HUDEP-2 (cell line): ENCODE results near the gene KCNMA1.

Source experiments
- DNase-seq, 76 experiments: peaks; one replicate each; lab custom pipeline; 2025; ENCODE audit not compliant: unreplicated experiment in 76 of 76; lab: John Stamatoyannopoulos, UW

KCNMA1 gene

DNA sequence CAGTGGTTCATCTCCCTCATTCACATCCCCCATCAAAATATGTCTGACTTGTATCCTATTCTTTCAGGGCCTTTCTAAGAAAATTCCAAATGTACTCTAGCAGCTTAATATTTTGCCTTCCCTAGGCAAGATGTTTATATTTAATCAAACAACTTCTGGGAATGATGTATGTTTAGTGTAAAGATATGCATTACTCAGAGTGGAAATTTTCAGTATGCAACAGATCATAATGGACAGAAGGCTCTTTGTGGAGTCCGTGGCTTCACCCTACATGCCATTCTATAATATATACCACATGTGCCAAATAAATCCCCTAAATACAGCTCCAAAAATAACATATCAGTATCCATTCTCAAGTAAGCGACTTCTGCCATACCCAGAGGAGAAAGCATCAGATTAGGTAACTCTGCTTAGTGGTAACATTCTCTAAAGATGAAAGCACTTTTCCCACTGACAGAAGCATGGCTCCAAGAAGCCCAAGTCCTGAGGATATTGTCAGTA, 316.6 kb downstream of the KCNMA1 start:
- DNase-seq, result no peak

- no peak for DNase-seq
Measured at GRCh38 chr10:77319557-77319956, 318.1 kb downstream of the KCNMA1 start.

DNA sequence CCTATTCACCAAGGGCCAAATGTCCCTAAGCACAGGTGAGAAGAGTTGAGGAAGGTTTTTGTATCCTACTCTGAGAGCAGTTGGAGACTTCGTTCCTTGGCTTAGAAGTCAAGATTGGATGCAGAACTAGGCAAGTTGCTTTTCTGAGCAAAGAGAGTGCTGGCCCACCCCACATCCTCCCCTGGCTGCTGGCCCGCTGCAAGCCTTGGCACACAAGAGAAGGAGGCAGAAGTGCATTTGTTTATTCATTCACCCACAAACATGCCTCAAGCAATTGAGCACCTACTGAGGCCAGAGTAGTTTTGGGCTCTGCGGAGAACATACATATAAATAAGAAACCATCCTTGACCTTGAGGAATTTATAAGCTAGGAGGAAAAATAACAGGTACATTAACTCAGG, 318.9 kb downstream of the KCNMA1 start:
- DNase-seq, result no peak

- no peak for DNase-seq
Measured at GRCh38 chr10:77317221-77317620, 320.4 kb downstream of the KCNMA1 start.

DNA sequence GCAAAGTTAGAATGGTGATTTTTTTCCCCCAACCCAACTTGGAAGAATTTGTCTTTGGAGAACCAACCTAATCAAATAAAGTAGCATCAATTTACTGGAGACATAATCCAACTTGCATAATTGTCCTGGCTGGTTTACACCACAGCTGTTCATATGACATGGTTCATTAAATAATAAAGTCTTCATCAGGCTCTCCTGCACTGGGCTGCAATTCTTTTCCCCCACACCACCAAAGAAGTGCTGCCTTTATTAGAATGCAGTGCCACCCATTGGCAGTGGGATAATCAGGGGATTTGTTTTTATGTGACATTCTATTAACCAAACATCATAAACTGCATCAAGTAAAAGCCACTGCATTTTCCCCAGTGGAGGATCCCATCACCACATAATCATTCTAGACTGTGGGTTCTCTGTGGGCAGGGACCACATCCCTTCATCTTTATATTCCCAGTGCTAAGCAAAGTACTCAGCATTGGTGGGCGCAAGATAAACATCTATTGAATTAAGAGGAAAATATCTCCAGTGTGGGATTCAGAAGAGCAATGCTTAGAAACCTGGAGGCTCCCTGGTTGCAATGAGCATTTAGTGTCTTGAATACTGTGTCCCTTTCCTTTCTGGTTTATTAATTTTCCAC, 322.0 kb downstream of the KCNMA1 start:
- DNase-seq, result no peak

GRCh38 chr10:77313066-77313750, 324.4 kb downstream of the KCNMA1 start:
- no peak for DNase-seq

DNA sequence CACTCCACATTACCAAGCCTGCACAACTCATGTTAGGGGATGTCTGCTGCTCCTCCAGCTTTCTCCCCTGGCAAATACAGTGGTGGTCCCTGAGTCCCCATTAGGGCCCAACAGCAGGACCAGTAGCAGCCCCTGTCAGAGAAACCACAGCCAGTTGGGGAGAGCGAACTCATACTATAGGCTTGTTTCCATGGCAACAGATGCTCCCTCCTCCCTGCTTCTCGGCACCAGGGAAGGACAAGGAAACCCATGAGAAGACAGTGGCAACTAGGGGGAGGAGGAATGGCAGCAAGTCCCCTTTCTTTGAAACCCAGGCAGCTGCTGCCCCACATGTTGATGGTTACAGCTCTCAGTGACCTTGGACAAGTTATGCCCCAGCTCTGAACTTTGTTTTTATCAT, 326.4 kb downstream of the KCNMA1 start:
- no peak for DNase-seq

DNA sequence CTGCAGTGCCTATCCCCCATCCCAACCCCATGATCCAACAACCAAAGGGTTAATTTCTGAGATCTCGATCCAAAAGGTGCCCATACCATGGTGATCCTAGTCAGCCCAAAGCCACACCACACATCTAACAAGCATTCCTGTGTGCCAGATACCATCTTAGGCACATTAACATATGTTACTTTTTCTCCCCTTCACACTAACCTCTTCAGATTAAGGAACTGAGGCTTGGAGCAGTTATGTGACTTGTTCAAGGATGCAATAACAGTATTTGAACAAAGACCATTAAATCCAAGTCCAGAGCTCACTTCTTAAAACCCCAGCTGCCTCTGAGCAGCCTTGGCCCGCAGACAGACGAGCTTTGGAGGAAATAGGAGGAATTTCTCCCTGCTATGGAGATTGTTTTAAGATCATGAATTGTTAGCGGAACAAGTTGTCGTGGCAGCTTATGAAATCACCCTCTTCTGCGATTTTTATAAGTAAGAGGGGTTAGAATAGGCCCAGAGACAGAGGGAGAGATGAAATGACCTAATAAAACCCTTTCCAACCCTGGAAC, 327.2 kb downstream of the KCNMA1 start:
- DNase-seq, result no peak

GRCh38 chr10:77309509-77309908, 328.1 kb downstream of the KCNMA1 start:
- no peak for DNase-seq

DNA sequence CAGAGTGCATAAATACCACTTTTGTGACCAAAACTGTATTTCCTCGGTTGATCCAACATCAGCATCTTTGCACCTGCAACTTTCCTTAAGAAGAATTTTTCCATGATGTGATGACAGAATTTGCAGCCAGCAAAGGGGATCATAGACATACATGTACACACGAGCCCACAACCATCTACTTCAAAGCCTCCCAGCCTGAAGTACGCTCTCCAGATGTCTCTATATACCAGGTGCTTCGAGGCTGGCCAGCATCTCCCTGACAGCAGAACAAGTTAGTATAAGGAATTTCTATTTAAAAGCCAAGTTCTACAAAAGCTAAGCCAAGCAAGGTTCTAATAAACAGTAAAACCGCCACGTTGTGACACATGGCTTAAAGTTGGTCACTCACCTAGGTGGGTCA, 328.5 kb downstream of the KCNMA1 start:
- no peak for DNase-seq

GRCh38 chr10:77308084-77308732, 329.4 kb downstream of the KCNMA1 start:
- no peak for DNase-seq

DNA sequence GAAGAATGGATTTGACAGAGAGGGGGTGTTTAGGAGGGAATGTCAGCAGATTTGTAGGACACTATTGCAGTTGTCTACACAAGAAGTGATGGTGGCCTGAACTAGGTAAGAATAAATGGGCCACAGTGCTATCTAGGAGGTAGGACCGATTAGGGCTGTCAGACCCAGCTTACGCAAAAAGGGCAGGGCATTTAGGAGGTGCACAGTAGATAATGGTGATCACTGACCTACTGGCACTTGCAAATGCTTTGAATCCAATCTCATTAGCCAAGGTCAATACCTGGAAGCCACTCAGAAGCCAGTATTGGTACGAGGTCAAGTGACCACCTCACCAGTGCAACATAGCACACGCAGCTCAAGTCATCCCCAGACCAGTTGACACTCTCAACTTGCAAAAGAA, 330.9 kb downstream of the KCNMA1 start:
- no peak for DNase-seq

DNA sequence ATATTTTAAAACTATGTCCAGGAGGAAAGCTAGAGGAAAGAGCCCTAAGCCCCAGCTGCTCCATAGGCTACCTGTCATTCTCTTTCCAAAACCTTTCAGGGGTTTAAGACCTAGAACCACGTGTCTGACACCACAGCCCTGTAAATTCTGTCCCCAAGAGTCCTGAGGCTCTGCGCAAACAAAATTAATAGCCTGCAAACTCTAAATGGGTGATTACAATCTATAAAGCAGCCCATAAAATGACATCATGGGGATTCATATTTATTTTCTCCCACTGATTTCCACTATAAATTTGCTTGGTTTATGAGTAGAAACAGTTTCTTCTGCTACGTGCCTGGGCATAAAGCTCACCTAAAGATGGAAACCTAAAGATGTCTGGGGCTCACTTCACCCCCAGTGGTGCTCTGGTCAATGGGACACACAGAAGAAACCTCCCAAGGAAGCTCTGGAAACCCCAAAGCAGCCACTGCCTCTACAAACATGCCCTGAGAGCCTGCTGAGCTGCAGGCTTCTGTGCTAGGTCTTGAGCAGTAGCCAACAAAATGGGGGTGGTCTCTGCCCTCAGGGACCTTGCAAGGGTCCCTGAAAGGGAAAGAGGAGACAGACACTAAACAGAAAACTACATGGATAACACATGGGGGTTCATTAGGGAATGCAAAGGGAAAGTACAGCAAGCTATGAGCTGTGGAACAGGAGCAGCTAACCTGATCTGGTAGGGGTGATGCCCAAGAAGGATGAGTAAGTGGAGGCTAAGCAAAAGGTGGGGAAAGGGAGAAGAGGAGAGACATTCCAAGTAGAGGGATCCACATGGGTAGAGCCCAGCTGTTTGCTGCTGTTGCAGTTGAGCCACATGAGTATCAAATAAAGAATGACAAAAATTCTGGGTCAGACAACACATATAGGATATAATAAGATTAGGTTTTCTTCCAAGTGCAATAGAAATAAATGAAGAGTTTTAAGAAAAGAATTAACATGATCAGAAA, 331.7 kb downstream of the KCNMA1 start:
- DNase-seq, result no peak

DNA sequence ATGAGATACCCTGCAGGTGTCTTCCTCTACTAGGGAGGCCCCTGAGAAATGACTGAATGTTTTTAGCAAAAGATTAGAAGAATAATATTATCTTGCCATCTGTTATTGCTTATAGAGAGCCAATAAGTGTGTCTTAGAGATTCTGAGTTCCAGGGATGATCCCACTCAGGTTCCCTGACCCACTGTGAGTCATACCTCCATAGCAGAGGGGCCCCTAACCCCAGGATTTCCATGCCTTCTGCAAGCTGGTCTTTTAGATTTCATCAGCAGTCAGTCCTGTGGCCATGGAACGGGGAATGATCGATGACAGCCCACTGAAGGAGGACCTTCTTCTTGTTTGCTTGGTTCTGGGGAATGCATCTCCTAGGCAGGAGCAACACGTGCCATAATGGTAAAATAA, 333.4 kb downstream of the KCNMA1 start:
- DNase-seq, result no peak

DNA sequence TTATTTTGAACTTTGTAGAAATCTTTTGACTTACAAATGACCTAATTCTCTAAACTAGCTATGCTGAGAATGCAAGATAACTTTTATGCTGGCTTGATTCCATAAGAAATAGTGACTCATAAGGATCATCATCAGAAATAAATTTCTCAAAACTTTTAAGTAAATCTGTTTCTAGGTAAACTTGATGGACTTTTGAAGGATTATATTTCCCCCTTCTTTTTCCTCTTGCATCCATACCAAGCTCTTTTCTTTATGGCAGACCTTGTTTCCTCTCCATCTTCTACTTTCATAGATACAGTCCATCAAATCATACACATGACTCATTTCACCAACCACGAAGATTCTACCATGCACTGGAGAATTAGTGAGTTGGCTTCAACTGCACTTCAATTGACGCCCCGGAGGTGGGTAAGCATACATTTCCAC, 336.3 kb downstream of the KCNMA1 start:
- DNase-seq, result no peak

- DNase-seq, result no peak
Measured at GRCh38 chr10:77300682-77301302, 336.8 kb downstream of the KCNMA1 start.

DNA sequence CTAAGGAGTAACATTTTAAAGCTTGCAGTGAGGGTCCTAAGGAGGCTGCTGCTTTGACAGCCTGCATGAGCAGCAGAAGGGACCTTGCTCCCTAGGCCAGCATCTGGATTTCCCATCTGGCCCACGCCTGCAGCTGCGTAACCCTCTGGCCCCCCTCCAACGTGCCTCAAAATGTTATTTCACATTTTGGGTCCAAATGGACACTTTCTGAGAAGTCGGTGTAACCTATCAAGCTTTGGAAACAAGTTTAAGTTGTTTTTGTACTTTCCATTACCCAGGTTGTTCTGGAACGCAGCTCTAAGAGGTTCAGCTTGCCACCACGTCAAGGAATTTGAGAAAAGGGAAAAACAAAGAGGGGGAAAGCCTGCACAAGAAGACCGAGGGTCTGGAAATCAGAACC, 338.3 kb downstream of the KCNMA1 start:
- DNase-seq, result no peak

GRCh38 chr10:77297393-77297739, 340.2 kb downstream of the KCNMA1 start:
- DNase-seq, result no peak

DNA sequence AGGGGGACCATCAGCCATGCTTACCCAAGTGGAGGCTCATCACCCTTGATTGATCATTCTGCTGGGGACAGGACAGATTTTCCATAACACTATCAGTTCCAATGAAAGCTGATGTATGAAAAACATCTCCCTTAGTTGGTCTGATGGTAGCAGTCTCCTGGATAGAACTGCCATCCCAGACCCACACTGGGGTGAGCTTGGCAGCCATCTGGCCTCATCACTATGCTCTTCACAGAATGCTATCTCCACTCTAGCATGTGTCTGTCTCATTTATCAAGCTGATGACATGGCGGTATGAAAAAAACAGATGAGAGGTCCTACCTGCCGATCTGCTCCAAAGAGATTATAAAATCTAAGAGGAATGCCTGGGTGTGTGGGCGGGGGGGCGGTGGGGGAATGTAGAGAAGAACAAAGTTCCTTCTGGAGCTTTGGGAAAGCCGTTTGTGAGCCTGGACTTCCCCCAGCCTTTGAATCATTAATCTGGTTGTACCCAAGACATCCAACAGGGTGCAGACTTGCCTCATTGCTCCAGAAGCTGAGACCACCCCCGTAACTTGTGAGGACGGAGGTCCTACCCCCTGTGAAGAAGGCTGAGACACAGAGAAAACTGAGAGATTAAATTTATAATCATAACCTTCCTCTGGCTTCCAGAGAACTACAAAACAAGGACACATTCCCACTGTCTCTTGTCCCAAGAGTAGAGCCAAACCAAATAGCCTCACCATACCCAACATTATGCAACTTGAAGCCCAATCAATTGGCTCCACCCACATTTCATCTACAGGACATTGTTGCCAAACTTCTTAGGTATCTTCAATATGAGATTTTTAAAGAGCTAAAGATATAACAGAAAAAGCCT, 340.8 kb downstream of the KCNMA1 start:
- no peak for DNase-seq
